IMR-90 (cell line): Measurements from ENCODE around the gene RPL18. TPM values are rescaled to one million over a fixed set of nuclear protein-coding genes. Genes with fewer than 3 reads are reported as not detected.
A peak's percentile ranks its signal among the peaks of the same experiment; 100 is the strongest.

ENCODE experiments used
- ATAC-seq: fragments of 200-7000 bp; cut with Tn5 transposase; 2 replicates; pipeline ENCODE4 v1.9.1; 2020; ENCODE audit warnings: low read depth, mild to moderate bottlenecking, moderate library complexity
- BruUV-seq: library from RNA; stranded (reverse); fragments of 400-500 nt; replicated peaks from 2 replicates; lab custom pipeline; 2021; lab: Mats Ljungman, UMichigan
- CTCF ChIA-PET: fragments of 300-600 bp; formaldehyde crosslinking; extraction: SDS; loops from one replicate; lab custom pipeline; 2021; ENCODE audit warnings: antibody characterized with exemption; lab: Yijun Ruan, JAX
- POLR2A ChIA-PET: fragments of 300-600 bp; sonication (Branson Sonifier 250); formaldehyde crosslinking; loops from one replicate; lab custom pipeline; 2022; ENCODE audit warnings: antibody characterized with exemption; ENCODE audit not compliant: unreplicated experiment; lab: Charles Lee
- DNase-seq: peaks from one replicate; pipeline ENCODE4 v3.0.0; 2013
- H2AFZ ChIP-seq: replicated peaks from 2 replicates; pipeline ENCODE3; 2013; ENCODE audit warnings: low read length, mild to moderate bottlenecking; ENCODE audit not compliant: poor library complexity
- H2AK5ac ChIP-seq: 2 replicates; pipeline ENCODE4 v1.6.1; 2013; ENCODE audit warnings: low read depth, low read length, inconsistent platforms
- H2AK9ac ChIP-seq: replicated peaks from 2 replicates; pipeline ENCODE3; 2013; ENCODE audit warnings: mild to moderate bottlenecking, low read depth, low read length, moderate library complexity; ENCODE audit not compliant: poor library complexity
- H2BK120ac ChIP-seq: 2 replicates; pipeline ENCODE4 v1.6.1; 2013; ENCODE audit warnings: low read depth, low read length, inconsistent platforms
- H2BK15ac ChIP-seq: 3 replicates; pipeline ENCODE4 v1.6.1; 2013; ENCODE audit warnings: low read depth, low read length, inconsistent platforms
- H2BK20ac ChIP-seq: 2 replicates; pipeline ENCODE4 v1.6.1; 2013; ENCODE audit warnings: low read depth, mild to moderate bottlenecking, inconsistent platforms, low read length, moderate library complexity
- H2BK5ac ChIP-seq: 2 replicates; pipeline ENCODE4 v1.6.1; 2013; ENCODE audit warnings: mild to moderate bottlenecking, low read depth, low read length, inconsistent platforms; ENCODE audit not compliant: poor library complexity, severe bottlenecking
- H3K14ac ChIP-seq: replicated peaks from 2 replicates; pipeline ENCODE4 v1.6.1; 2013; ENCODE audit warnings: low read depth, low read length, inconsistent platforms
- H3K18ac ChIP-seq: 2 replicates; pipeline ENCODE4 v1.6.1; 2013; ENCODE audit warnings: low read depth, low read length, control low read depth
- H3K23ac ChIP-seq: 2 replicates; pipeline ENCODE4 v1.6.1; 2013; ENCODE audit warnings: low read depth, low read length, inconsistent platforms
- H3K27ac ChIP-seq: 2 replicates; pipeline ENCODE4 v1.5.1; 2013; ENCODE audit warnings: mild to moderate bottlenecking, control low read depth, low read length; ENCODE audit not compliant: insufficient read depth
- H3K27me3 ChIP-seq: 2 replicates; pipeline ENCODE4 v1.6.1; 2013; ENCODE audit warnings: low read length; ENCODE audit not compliant: control insufficient read depth, insufficient read depth
- H3K36me3 ChIP-seq: 2 replicates; pipeline ENCODE4 v1.6.1; 2013; ENCODE audit warnings: low read length, mixed read lengths; ENCODE audit not compliant: control insufficient read depth, insufficient read depth
- H3K4ac ChIP-seq: 2 replicates; pipeline ENCODE4 v1.6.1; 2013; ENCODE audit warnings: low read depth, low read length, inconsistent platforms
- H3K4me1 ChIP-seq: 2 replicates; pipeline ENCODE4 v1.6.1; 2013; ENCODE audit warnings: low read length, mixed read lengths; ENCODE audit not compliant: control insufficient read depth, insufficient read depth
- H3K4me2 ChIP-seq: 2 replicates; pipeline ENCODE4 v1.6.1; 2013; ENCODE audit warnings: low read depth, mild to moderate bottlenecking, control low read depth, low read length, moderate library complexity
- H3K4me3 ChIP-seq: 2 replicates; pipeline ENCODE4 v1.5.1; 2013; ENCODE audit warnings: low read depth, mild to moderate bottlenecking, control low read depth, low read length, moderate library complexity; ENCODE audit not compliant: insufficient read depth
- H3K56ac ChIP-seq: 2 replicates; pipeline ENCODE4 v1.6.1; 2013; ENCODE audit warnings: low read length, inconsistent platforms; ENCODE audit not compliant: insufficient read depth; ENCODE audit errors: extremely low read depth
- H3K79me1 ChIP-seq, 2 experiments: 2 replicates each; pipeline ENCODE4 v1.6.1; 2013; ENCODE audit warnings: low read length in 2 of 2, inconsistent platforms in 1 of 2, low read depth in 1 of 2
- H3K9ac ChIP-seq: 2 replicates; pipeline ENCODE4 v1.6.1; 2013; ENCODE audit warnings: low read depth, low read length, control low read depth
- H3K9me1 ChIP-seq: 2 replicates; pipeline ENCODE4 v1.6.1; 2013; ENCODE audit warnings: low read length, inconsistent platforms; ENCODE audit not compliant: insufficient read depth
- H3K9me3 ChIP-seq: 2 replicates; pipeline ENCODE4 v1.6.1; 2013; ENCODE audit warnings: low read length; ENCODE audit not compliant: control insufficient read depth, insufficient read depth
- H4K20me1 ChIP-seq: 2 replicates; pipeline ENCODE4 v1.6.1; 2013; ENCODE audit warnings: low read length, inconsistent platforms; ENCODE audit not compliant: insufficient read depth
- H4K5ac ChIP-seq: 2 replicates; pipeline ENCODE4 v1.6.1; 2013; ENCODE audit warnings: mild to moderate bottlenecking, low read depth, low read length, control low read depth
- H4K8ac ChIP-seq, 2 experiments: 2 replicates each; pipeline ENCODE4 v1.6.1; 2013; ENCODE audit warnings: low read depth in 2 of 2, low read length in 2 of 2, control low read depth in 1 of 2, inconsistent platforms in 1 of 2
- H4K91ac ChIP-seq: 2 replicates; pipeline ENCODE4 v1.6.1; 2013; ENCODE audit warnings: low read depth, low read length, inconsistent platforms; ENCODE audit not compliant: insufficient read depth
- BHLHE40 ChIP-seq: fragments of 150-350 bp; IDR thresholded peaks from 2 replicates; pipeline ENCODE4 v1.6.1; 2016; ENCODE audit warnings: mild to moderate bottlenecking, low read depth, low read length
- CEBPB ChIP-seq: IDR thresholded peaks from 2 replicates; pipeline ENCODE4 v1.6.1; 2012; ENCODE audit warnings: low read depth, low read length, improper control_type of control experiment
- MAZ ChIP-seq: IDR thresholded peaks from 2 replicates; pipeline ENCODE4 v1.6.1; 2012; ENCODE audit warnings: low read depth, mild to moderate bottlenecking, low read length, improper control_type of control experiment, moderate library complexity, borderline replicate concordance
- MXI1 ChIP-seq: IDR thresholded peaks from 2 replicates; pipeline ENCODE4 v1.6.1; 2012; ENCODE audit warnings: low read depth, mild to moderate bottlenecking, low read length, moderate library complexity, borderline replicate concordance
- RFX5 ChIP-seq: IDR thresholded peaks from 2 replicates; pipeline ENCODE4 v1.8.0; 2012; ENCODE audit warnings: low read depth, mild to moderate bottlenecking, low read length, moderate library complexity
- SMC3 ChIP-seq: fragments of 150-350 bp; IDR thresholded peaks from 2 replicates; pipeline ENCODE4 v1.6.1; 2016; ENCODE audit warnings: low read depth, mild to moderate bottlenecking, antibody characterized with exemption, low read length, moderate library complexity
- USF2 ChIP-seq: fragments of 150-350 bp; IDR thresholded peaks from 2 replicates; pipeline ENCODE4 v1.6.1; 2017; ENCODE audit warnings: mild to moderate bottlenecking, antibody characterized with exemption, low read length, low read depth
- WGBS, 2 experiments: methylation state at CpG; one replicate each; pipeline versions ENCODE4 v1.1.5 to v1.1.7; 2013; ENCODE audit warnings: missing lambda C conversion rate in 2 of 2; ENCODE audit not compliant: insufficient read length in 1 of 2; ENCODE audit errors: extremely low coverage in 2 of 2; 5-methylcytosine and 5-hydroxymethylcytosine counted together
- dilution Hi-C: fragments of 300-500 bp; cut with HindIII; formaldehyde crosslinking; loops from one replicate; pipeline ENCODE4 v1.14.3; 2018; ENCODE audit warnings: low sequenced_read_pairs; ENCODE audit not compliant: unreplicated experiment
- in situ Hi-C: fragments of 300-500 bp; cut with MboI; formaldehyde crosslinking; loops from 3 replicates; pipeline ENCODE4 v1.14.3; 2019; ENCODE audit warnings: low sequenced_read_pairs, inconsistent platforms, mixed read lengths
- intact Hi-C: fragments of 100-400 bp; cut with micrococcal nuclease; formaldehyde crosslinking; loops from 2 replicates; pipeline ENCODE4 v1.10.0; 2022
- polyA plus RNA-seq, 3 experiments: library from polyadenylated mRNA; depleted of rRNA; stranded (reverse); fragments of >200 nt; gene quantifications; 2 replicates each; pipeline ENCODE4 v1.2.3, GENCODE V29; 2012; ENCODE audit warnings: low replicate concordance in 1 of 3
- total RNA-seq: library from RNA; depleted of rRNA; stranded (reverse); fragments of >200 nt; gene quantifications from 2 replicates; pipeline ENCODE4 v1.2.3, GENCODE V29; 2012

RPL18 gene
- total and polyA plus RNA-seq, 2 of the 4 experiments (the other 2 are of a cell fraction) = 1,909 to 2,254 TPM

GRCh38 chr19:48660852-48661710, 42.1 kb upstream of the RPL18 start:
- TF ChIP-seq RFX5 = peak; percentile 97
- peak; percentile 29; the same call in 1 of the 2 replicates for TF ChIP-seq BHLHE40
- TF ChIP-seq CEBPB = no peak
- TF ChIP-seq MAZ = peak; percentile 29; the same call in 1 of the 2 replicates
- TF ChIP-seq USF2 = no peak
- TF ChIP-seq MXI1 = no peak
- TF ChIP-seq SMC3 = no peak
- no TSS peak for BruUV-seq

More at GRCh38 chr19:48660852-48661710, 42.1 kb upstream of the RPL18 start:
- DNase-seq = peak; percentile 86
- H2BK15ac ChIP-seq = no peak overlapping the region
- no peaks in the 10 kb centered on the region for H3K9me3 ChIP-seq
- peak overlapping the region in 1 of 2 experiments; percentile 54; a peak in 1 of 4 replicates for H4K8ac ChIP-seq
- H3K4me3 ChIP-seq = no peak overlapping the region
- no peak overlapping the region for H2BK5ac ChIP-seq
- H4K91ac ChIP-seq = no peak overlapping the region
- H3K27ac ChIP-seq = no peak overlapping the region
- H3K18ac ChIP-seq = no peak overlapping the region
- H4K5ac ChIP-seq = no peak overlapping the region
- ChIA-PET POLR2A (no interaction called here), CTCF (no interaction called here)
- peak overlapping the region; percentile 45 for H3K4me2 ChIP-seq
- H3K27me3 ChIP-seq = no peaks in the 10 kb centered on the region
- H3K4me1 ChIP-seq = peaks cover 3% of the 10 kb centered on the region
- in situ Hi-C loops = no loop called here
- dilution Hi-C loops = no loop called here
- peak overlapping the region; percentile 68 for H2AFZ ChIP-seq
- H2BK120ac ChIP-seq = no peak overlapping the region
- H3K23ac ChIP-seq = no peak overlapping the region
- H3K14ac ChIP-seq = no peak overlapping the region
- no peak overlapping the region for H2BK20ac ChIP-seq
- H2AK9ac ChIP-seq = no peak overlapping the region
- peaks cover 3% of the 10 kb centered on the region; the same call in 1 of the 2 replicates for H3K9me1 ChIP-seq
- H3K79me1 ChIP-seq = no peaks in the 10 kb centered on the region
- no peak overlapping the region for H3K4ac ChIP-seq
- intact Hi-C loops = no loop called here
- WGBS, 2 experiments = 91% methylated on average over 31 of the region's 35 CpGs; no CpG with 5 or more reads in 1 of the 2 experiments
- no peaks in the 10 kb centered on the region for H4K20me1 ChIP-seq
- H3K9ac ChIP-seq = no peak overlapping the region
- H2AK5ac ChIP-seq = no peak overlapping the region
- ATAC-seq = peak; percentile 82
- no peak overlapping the region for H3K56ac ChIP-seq
- H3K36me3 ChIP-seq = no peaks in the 10 kb centered on the region
